ENCODE data around the gene WNT4.

- no peak for TF ChIP-seq CTCF (IDR thresholded peaks at IDR 0.05 in 8 of 11, conservative IDR thresholded peaks at IDR 0.05 in 3 of 11)
- no peak for TF ChIP-seq POLR2AphosphoS5 (IDR thresholded peaks at IDR 0.05)
Observed at GRCh38 chr1:22158654-22159053, 15.8 kb upstream of the WNT4 start.
